ENCODE data around the gene MEGF6.

MEGF6 gene

DNA sequence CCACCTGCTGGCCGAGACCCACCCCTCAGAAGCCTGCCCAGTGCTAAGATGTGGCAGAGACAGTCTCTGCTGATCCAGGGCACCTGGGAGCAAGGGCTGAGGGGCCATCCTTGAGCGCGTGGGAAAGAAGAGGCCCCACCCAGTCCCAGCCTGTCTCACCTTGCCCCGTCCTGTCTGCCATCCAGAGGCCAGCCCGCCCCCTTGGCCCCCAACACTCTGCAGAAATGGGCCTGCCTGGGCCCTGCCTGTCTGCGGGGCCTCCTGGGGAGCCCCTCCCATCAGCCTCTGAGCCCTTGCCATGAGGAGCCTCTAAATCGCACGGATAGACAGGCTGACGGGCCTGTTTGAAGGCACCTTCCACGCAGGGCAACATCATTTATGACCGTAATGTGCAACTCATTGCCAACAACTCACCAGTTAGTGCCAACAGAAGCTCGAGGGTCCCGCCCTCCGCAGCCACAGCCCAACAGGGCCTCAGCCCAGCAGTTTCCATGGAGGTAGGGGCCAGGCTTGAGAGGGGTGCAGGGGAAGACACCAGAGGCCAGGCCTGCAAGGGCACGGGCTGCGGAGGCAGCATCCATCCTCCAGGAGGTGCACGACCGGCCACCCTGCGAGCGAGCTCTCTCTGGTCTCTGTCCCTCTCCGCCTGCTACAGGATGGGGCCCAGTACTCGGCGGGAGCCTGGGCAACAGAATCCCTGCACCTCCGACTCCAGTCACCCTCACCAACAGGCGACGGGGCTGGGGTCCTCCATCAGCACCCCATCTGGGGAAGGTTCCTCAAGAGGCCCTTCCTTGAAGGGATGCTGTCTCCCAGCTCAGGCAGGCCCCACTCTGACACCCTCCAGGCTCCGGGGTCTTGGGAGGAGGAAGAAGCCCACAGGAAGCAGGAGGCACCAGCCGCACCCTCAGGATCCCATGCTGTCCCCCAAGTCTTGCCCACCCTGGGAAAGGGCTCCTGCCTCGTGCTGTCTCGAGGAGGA, 78.0 kb downstream of the MEGF6 start:
- no peak for DNase-seq

DNA sequence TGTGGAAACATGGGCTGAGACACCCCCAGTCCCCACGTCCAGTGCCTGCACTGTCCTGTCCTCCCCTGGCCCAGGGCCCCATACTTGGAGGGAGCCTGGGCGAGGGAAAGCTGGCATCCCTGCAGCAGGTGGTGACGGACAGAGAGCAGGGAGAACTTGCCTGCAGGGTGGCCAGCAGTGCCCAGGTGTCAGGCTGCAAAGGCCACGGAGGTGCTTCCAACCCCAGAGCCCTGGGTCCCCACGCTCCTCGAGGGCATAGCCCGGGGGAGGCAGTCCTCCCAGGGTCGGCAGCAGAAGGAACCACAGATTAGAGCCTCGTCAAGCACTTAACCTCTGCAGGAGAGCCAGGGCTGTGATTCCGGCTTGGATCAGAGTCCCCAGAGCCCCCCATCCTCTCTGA, 79.4 kb downstream of the MEGF6 start:
- DNase-seq = no peak

DNA sequence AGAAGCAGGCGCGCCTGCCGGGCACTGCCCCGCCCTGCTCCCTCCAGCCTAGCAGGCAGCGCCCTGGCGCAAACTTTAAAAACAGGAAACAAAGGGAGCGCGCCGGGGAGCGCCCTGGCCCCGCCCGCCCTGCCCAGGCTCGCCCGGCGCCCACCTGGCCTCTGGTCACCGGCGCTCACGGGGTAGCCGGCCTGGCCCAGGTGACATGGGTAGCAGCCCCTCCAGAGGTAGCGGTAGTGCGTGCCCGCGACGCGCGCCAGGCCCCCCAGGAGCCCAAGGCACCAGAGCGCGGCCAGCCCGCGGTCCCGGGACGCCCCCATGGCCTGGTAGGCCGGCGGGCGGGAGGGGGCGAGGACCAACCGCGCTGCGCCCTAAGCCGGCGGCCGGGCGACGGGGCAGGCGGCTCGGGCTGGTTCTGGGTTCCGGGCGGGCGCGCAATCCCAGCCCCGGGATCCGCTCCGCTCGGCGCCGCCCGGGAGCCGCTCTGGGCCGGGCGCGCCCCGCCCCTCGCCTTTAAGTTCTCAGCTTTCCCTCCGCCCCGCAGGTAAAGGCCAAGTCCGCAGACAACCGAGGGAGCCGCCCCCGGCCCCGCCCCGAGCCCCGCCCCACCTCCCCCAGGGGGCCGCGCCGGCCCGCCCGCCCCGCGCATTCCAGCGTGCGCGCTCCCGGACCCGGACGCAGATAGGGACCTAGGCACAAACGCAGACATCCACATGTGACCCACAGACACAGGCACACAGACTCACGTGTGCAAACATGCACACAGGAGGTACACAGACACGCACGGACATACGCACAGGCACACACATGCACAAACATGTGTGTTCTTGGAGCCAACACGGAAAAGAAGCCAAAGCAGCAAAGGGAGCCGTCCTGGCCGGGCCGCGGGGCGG, 80.1 kb downstream of the MEGF6 start:
- DNase-seq = peak in 1 of 2 experiments; percentile 13

GRCh38 chr1:3530086-3530925, 81.0 kb downstream of the MEGF6 start:
- no peak for DNase-seq

DNA sequence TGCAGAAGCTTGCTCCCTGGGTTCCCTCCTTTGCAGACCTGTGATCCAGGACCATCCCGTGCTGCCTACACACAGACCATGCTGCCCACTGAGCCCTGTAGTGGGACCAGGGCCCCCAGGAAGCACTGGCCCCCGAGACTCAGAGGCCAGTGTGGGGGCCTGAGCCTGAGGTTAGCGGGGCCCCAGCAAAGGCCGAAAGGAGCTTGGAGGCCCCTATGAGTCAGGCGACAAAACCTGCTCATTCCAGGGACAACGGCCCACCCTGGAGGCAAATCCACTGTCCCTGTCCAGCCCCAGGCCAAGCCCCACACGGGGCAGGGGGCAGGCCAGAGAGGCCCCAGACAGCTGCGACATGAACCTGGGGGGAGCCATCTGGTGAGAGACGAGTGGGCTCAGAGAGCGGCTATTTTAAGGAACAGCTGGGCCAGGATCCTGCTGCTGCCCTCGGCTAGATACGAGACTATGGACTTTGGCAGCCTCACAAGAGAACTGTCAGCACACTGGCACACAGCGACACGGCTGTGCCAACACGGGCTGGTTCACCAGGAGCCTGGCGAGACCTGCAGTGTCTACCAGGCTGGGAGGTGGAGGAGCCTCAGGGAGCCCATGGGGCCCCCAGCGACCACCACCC, 82.1 kb downstream of the MEGF6 start:
- no peak for DNase-seq

DNA sequence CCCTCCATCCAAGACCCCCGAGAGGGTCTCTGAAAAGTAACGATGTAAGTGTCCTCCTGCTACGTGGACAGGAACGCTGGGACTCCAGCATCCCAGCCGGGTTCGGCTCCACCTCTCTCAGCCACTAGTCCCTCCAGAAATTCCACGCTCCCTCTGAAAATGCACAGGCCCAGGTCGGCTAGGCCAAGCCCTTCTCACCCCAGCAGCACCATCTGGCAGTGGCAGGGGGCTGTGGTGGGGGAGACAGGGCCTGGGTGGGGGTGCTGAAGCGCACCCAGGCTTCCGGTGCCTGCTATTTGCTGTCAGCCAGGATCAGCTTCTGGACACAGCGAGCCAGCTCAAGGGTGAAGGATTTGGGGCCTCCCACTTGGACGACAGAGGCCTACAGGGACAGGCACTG, 83.5 kb downstream of the MEGF6 start:
- DNase-seq = no peak

DNA sequence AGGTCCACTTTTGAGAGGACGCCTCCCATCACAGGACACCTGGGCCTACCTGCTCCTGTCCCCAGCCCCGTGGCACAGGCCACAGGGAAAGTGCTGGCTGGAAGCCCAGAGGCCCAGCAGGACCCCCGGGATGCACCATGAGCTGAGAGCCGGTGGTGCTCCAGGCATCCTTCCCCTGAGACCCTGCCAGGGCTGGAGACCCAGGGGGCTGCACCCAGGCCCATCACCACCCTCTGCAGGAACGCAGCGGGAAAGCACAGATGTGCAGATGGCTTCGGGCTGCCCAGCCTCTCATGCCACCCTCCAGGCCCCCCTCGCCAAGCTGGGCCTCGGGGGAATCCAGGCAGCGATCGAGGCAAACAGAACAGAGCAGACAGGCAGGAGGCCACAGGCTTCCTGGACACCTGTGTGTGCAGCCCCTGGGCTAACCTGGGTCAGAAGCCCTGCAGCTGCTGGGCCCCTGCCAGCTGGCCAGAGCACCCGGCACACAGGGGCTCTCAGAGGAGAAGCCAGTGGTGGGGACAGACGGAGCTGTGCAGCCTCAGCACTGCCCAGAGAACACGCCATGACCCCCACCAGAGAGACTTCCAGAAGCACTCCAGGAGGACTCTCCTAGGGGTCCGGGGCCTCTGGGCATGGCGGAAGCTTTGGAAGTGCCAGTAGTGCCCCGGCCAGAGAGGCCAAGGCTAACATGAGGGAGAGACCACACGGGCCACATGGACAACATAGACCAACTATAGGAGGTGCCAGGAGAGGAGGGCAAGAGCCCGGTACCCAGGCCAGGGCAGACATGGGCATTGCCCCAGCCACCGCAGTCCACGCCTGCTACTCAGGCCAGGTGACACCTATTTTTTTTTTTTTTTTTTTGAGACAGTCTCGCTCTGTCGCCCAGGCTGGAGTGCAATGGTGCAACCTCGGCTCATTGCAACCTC, 85.5 kb downstream of the MEGF6 start:
- DNase-seq = no peak

- DNase-seq = no peak
Observed at GRCh38 chr1:3524556-3525203, 86.6 kb downstream of the MEGF6 start.

- no peak for DNase-seq
Observed at GRCh38 chr1:3523980-3524379, 87.3 kb downstream of the MEGF6 start.

GRCh38 chr1:3522564-3523265, 88.6 kb downstream of the MEGF6 start:
- no peak for DNase-seq

DNA sequence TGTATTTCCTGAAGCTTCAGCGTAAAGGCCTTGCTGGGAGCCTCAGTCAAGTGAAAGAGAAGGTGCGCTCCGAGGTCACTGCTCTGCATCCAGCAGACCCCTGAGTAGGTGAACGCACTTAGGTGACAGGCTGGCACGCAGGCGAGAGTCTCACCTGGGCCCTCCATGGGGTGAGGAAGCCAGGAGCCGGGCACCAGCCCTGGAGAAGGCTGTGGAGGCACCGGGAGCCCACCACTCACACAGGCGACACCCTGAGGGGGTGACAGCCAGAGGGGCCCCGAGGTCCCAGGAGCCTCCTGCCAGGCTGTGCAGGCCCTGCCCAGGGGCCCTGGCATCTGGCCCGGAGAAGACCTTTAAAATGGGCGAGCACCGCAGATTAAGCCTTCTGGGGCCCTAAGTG, 89.2 kb downstream of the MEGF6 start:
- no peak for DNase-seq

DNA sequence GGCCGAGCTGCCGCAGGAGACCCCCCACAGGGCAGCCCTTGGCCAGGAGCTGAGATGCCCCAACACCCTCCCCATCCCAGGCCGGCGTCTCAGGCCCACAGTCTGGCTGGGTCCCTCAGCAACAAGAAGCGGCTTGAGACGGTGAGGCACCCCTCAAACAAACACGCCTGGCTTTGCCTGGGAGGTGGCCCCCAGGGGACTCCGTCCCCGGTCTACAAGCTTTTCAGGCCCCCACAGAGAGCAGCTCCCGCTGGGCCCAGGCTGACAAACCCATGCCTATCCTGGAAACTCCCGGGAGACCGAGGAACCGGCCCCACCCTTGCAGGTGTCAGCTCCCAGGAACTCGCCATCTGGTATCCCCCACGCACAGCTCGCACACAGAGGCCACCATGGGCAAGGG, 89.9 kb downstream of the MEGF6 start:
- DNase-seq = no peak

- DNase-seq = no peak
Observed at GRCh38 chr1:3520419-3521378, 90.6 kb downstream of the MEGF6 start.

GRCh38 chr1:3519301-3519885, 91.9 kb downstream of the MEGF6 start:
- DNase-seq = no peak

DNA sequence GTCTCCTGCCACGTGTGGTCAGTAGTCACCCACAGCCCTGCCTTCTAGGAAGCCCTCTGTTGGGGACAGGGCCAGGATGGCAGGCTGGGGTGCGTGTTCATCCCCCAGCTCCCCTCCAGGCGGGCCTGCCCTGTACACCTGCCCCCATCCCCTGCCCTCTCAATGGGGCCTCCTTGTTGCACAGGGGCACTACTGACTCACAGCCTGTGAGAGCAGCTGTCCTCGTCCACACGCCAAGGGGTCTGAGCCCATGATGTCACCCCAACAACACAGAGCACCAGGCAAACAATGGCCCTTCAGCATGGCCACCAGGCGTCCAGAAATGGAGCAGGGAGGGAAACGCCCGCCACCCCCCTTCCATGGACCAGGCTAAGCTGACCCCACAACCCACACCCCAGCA, 92.6 kb downstream of the MEGF6 start:
- no peak for DNase-seq

DNA sequence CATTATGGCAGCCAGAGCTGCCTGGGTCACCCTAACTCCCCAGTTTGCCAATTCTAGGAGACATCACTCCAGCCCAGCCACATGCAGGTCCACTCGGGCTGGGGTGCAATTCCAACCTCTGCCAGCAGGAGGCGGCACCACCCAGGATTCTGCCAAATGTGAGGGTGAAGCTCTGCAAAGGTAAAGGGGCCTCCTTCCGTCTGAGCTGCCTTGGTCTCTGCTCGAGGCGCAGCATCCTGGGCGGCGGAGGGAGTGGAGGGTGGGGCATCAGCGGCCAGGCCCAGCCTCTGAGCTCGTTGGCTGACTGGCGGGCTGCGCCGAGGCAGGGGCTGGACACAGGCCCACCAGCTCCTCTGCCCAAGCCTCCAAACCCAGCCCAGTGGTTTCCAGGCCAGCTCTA, 93.1 kb downstream of the MEGF6 start:
- DNase-seq = no peak

- DNase-seq = no peak
Observed at GRCh38 chr1:3516911-3517675, 94.2 kb downstream of the MEGF6 start.

GRCh38 chr1:3516481-3516869, 94.8 kb downstream of the MEGF6 start:
- DNase-seq = no peak

Measured in NCI-H2081 (cell line).